ENCODE data around the gene SPATA22.
"Not testable (repeated sequence)": the region's sequence is repeated elsewhere in the genome, so short reads cannot be mapped to it uniquely, and the experiment has no call there.

DNA sequence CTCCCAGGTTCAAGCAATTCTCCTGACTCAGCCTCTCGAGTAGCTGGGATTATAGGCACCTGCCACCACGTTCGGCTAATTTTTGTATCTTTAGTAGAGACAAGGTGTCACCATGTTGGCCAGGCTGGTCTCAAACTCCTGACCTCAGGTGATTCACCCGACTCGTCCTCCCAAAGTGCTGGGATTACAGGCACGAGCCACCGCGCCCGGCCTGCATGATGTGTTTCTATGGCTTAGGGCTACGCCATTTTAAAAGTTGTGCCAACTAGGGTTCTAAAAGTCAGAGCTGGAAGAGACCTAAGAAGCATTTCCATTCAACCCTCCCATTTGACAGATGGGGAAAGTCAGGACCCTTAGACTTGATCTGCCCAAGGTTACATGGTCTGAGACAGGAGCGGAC, 42.5 kb upstream of the SPATA22 start:
- TF ChIP-seq, protein P1, sequence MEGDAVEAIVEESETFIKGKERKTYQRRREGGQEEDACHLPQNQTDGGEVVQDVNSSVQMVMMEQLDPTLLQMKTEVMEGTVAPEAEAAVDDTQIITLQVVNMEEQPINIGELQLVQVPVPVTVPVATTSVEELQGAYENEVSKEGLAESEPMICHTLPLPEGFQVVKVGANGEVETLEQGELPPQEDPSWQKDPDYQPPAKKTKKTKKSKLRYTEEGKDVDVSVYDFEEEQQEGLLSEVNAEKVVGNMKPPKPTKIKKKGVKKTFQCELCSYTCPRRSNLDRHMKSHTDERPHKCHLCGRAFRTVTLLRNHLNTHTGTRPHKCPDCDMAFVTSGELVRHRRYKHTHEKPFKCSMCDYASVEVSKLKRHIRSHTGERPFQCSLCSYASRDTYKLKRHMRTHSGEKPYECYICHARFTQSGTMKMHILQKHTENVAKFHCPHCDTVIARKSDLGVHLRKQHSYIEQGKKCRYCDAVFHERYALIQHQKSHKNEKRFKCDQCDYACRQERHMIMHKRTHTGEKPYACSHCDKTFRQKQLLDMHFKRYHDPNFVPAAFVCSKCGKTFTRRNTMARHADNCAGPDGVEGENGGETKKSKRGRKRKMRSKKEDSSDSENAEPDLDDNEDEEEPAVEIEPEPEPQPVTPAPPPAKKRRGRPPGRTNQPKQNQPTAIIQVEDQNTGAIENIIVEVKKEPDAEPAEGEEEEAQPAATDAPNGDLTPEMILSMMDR (IDR thresholded peaks at IDR 0.05) = not testable (repeated sequence)
- TF ChIP-seq POLR2A, EP300 (IDR thresholded peaks at IDR 0.05): not testable (repeated sequence)
